Measurements from ENCODE around the gene KLF15.

The KLF15 gene

DNA sequence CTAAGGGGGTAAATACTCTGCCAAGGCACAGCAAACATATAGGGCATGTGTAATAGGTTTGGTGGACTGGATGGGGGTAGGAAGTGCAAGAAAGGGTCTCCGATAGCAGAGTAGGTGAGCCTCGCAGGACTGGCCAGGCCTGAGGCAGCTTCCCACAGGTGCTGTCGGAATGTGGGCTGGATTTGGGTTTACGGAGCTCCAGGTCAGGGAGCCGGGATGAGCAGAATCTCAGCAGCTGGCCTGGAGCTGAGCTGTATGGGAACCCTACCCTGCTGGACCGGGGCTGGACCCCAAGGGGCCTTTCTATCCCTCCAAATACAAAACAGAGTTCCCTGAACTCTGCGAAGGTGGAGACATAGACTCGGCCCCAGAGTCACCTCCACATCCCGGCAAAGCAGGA is 15.0 kb downstream of the KLF15 start:
- no peak overlapping the region for H3K4me3 ChIP-seq (ENCODE audit: low read depth, low read length)
- TF ChIP-seq, protein P1, sequence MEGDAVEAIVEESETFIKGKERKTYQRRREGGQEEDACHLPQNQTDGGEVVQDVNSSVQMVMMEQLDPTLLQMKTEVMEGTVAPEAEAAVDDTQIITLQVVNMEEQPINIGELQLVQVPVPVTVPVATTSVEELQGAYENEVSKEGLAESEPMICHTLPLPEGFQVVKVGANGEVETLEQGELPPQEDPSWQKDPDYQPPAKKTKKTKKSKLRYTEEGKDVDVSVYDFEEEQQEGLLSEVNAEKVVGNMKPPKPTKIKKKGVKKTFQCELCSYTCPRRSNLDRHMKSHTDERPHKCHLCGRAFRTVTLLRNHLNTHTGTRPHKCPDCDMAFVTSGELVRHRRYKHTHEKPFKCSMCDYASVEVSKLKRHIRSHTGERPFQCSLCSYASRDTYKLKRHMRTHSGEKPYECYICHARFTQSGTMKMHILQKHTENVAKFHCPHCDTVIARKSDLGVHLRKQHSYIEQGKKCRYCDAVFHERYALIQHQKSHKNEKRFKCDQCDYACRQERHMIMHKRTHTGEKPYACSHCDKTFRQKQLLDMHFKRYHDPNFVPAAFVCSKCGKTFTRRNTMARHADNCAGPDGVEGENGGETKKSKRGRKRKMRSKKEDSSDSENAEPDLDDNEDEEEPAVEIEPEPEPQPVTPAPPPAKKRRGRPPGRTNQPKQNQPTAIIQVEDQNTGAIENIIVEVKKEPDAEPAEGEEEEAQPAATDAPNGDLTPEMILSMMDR (IDR thresholded peaks at IDR 0.05; ENCODE audit: borderline replicate concordance, insufficient read depth, low read depth, low read length): no peak

DNA sequence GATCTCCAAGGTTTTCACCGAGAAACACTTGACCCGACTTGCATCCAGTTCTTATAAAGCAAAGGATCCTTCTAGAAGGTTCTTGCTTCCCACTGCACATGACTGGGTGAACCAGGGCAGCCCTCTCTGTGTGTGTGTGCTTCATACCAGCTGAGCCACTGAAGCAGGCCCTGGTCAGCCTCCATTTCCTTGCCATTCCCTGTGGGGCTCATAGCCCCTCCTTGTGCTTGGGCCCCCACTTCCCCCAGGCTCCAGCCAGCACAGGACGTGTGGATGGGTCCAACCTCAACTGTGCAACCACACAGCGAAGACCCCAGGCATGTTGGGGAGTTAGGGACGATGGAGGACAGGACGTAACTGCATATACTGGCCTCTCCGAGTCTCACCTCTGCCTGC is 15.5 kb downstream of the KLF15 start:
- TF ChIP-seq, protein P1 (IDR thresholded peaks at IDR 0.05; ENCODE audit: borderline replicate concordance, insufficient read depth, low read depth, low read length): no peak
- no peak overlapping the region for H3K4me3 ChIP-seq (ENCODE audit: low read depth, low read length)

DNA sequence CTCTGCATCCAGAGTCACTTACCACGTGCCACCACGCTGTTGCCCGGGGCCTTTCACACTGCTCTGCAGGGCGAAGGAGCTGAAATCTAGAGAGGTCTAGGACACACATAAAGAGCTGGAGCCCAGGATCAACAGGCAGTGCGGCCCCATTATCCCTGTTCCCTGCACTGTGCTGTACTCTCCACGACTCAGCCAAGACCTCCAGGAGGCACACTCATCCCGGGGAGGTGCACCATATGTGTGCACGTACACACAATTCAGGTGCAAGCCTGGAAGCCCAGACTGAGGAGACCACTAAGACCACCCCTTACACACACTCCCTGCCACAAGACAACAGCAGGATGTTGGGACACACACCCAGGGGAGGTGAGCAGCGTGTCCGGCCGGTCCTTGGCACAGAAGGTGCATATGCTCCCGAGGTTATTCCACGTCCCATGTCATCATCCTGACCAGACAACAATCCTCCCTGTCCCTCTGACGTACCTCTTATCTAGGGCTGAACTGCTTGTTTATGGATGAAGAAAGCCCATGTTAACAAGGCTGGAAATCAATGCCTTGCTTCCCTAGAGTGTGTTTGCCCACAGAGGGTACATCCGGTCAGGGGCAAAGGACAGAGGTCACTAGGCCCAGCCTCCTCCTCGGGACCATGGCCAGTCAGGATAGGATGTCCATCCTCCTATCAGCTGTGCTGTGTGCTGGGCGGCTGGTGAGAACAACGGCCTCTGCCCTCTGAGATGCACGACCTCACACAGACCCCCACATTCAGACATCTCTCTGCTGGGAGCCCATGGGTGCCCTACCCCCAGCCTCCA is 16.1 kb downstream of the KLF15 start:
- H3K4me3 ChIP-seq (ENCODE audit: low read depth, low read length): no peak overlapping the region
- TF ChIP-seq, protein P1 (IDR thresholded peaks at IDR 0.05; ENCODE audit: borderline replicate concordance, insufficient read depth, low read depth, low read length): no peak

DNA sequence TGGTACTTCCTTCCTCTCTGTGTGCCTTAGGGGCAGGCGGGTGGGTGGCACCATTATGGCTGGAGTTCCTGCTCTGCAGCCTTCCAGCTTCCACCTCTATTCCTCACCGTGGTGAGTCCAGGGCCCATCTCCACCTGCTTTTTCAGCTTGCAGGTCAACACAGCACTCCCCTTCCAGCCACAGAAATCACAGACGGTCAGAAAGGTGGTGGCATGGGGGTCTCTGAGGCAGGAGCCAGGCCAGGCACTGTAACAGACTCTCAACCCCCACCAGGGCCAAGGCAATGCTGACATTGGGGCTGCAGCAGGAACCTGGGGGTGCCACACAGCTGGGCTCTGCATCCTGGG is 16.6 kb downstream of the KLF15 start:
- TF ChIP-seq, protein P1 (IDR thresholded peaks at IDR 0.05; ENCODE audit: borderline replicate concordance, insufficient read depth, low read depth, low read length): no peak
- H3K4me3 ChIP-seq (ENCODE audit: low read depth, low read length): no peak overlapping the region

DNA sequence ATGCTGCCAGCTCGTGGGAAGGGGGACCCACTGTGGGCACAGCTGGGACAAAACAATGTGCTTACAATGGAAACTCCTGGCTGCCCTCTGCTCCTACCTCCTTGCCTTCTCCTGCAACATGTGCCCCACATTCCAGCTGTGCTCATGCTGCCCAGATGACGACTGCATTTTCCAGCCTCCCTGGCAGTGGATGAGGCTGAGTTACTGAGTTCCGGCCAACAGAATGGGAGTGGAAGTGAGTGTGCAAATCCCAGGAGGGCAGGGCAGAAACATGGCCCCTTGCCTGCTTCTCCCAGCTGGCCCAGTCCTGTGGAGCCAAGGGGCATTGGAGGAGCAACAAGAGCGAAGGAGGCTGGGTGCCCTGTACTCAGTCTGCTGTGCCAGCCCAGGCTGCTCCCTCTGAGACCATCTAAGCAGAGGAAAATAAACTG is 17.1 kb downstream of the KLF15 start:
- TF ChIP-seq, protein P1 (IDR thresholded peaks at IDR 0.05; ENCODE audit: borderline replicate concordance, insufficient read depth, low read depth, low read length): no peak
- H3K4me3 ChIP-seq (ENCODE audit: low read depth, low read length): no peak overlapping the region

DNA sequence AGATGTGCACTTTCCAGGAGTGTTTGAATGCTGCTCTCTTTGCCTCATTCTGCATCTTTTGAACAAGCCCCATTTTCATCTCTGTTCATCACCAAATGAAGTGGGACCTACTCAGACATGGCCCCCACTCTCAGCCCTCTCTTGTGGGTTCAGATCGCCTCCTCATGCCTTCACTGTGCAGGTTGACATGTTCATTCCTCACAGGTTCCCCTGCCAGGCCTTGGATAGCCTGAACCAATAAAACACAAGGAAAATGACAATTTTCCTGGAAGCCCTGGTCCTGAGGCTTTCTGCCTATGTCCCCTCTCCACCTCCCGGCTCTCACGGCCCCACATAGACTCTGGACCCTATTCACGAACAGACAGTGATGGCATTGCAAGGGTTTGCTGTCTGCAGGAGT is 17.7 kb downstream of the KLF15 start:
- TF ChIP-seq, protein P1 (IDR thresholded peaks at IDR 0.05; ENCODE audit: borderline replicate concordance, insufficient read depth, low read depth, low read length): no peak
- H3K4me3 ChIP-seq (ENCODE audit: low read depth, low read length): no peak overlapping the region

- H3K4me3 ChIP-seq (ENCODE audit: low read depth, low read length): no peak overlapping the region
Measured at GRCh38 chr3:126338790-126339288, 18.4 kb downstream of the KLF15 start.

More at GRCh38 chr3:126338790-126339288, 18.4 kb downstream of the KLF15 start:
- TF ChIP-seq, protein P1 (IDR thresholded peaks at IDR 0.05; ENCODE audit: borderline replicate concordance, insufficient read depth, low read depth, low read length): no peak

Measured in GM12875 (cell line).